ENCODE results near the gene GJA4. TPM values are rescaled to one million over a fixed set of nuclear protein-coding genes. Genes with fewer than 3 reads are reported as not detected.

The GJA4 gene
- total RNA-seq, 1 experiment from 2014 or later, result 1.4 TPM

DNA sequence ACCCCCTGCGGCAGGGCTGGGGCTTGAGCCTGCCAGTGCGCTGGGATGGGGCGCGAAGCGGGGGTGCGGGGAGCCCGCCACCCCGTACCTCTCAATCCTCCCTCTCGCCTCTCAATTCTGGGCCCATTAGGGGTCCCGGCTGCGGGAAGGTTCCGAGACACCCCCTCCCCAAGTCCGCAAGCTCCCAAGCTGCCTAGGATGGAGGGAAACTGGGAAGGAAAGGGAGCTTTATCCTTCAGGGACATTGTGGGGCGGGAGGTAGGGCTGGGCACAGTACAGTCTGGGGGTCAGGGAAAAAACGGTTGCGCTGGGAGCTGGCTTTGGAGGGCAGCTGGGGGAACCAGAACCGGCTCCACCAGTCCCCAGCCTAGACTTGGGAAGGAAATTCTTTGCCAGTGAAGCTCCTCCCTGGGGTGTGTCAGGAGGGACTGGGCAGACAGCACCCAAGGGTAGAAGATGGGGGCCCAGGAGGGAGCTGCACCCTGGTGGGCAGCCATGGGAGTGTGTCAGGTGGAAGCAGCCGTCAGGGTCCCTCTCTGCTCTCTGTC is 10.9 kb upstream of the GJA4 start:
- H3K9ac ChIP-seq (ENCODE audit: extremely low read depth, insufficient read length, low read length), result no peak overlapping the region
- H3K27ac ChIP-seq (ENCODE audit: insufficient read length, low read depth, low read length), result no peak overlapping the region
- no peaks in the 10 kb centered on the region for H3K4me1 ChIP-seq (ENCODE audit: insufficient read depth, low read length)
- H3K9me3 Mint-ChIP-seq, result no peaks in the 10 kb centered on the region
- peaks cover 44% of the 10 kb centered on the region for H3K27me3 Mint-ChIP-seq (ENCODE audit: low read depth)
- no peak overlapping the region for H3K18ac ChIP-seq (ENCODE audit: insufficient read length, low read depth, low read length)
- H3K36me3 Mint-ChIP-seq (ENCODE audit: insufficient read depth in 1 of 3, low read depth in 3 of 3), result no peaks in the 10 kb centered on the region
- no peak overlapping the region for H4K91ac ChIP-seq (ENCODE audit: insufficient read length, low read depth, low read length)
- H4K5ac ChIP-seq (ENCODE audit: insufficient read length, low read depth, low read length), result no peak overlapping the region
- H3K56ac ChIP-seq (ENCODE audit: insufficient read length, low read depth, low read length), result no peak overlapping the region
- no peak overlapping the region for H2BK15ac ChIP-seq (ENCODE audit: low read depth, low read length)
- H3K4ac ChIP-seq (ENCODE audit: low read depth, low read length), result no peak overlapping the region
- H3K79me1 ChIP-seq (ENCODE audit: insufficient read depth, low read depth, low read length, poor library complexity, severe bottlenecking), result no peaks in the 10 kb centered on the region
- H3K79me2 ChIP-seq (ENCODE audit: insufficient read depth, low read length), result no peaks in the 10 kb centered on the region
- H2AFZ ChIP-seq (ENCODE audit: low read length), result no peak overlapping the region
- H4K20me1 ChIP-seq (ENCODE audit: control insufficient read depth, insufficient read depth, insufficient read length), result no peaks in the 10 kb centered on the region
- no peak overlapping the region; the same call in 1 of the 2 replicates for H3K14ac ChIP-seq (ENCODE audit: insufficient read depth, low read length)
- H2BK20ac ChIP-seq (ENCODE audit: low read depth, low read length, poor library complexity, severe bottlenecking), result no peak overlapping the region
- no peak overlapping the region for H2AK5ac ChIP-seq (ENCODE audit: insufficient read length, low read length)
- peaks cover 13% of the 10 kb centered on the region for H3K23me2 ChIP-seq (ENCODE audit: insufficient read length, low read depth, low read length, poor library complexity, severe bottlenecking)
- peaks cover 11 to 13% of the 10 kb centered on the region in 2 experiments for H3K4me1 Mint-ChIP-seq
- H3K23ac ChIP-seq (ENCODE audit: insufficient read length, low read depth, low read length), result no peak overlapping the region
- WGBS (ENCODE audit: extremely low coverage, insufficient read length, low lambda C conversion rate), result no CpG with 5 or more reads among the region's 18 CpGs
- peaks cover 4% of the 10 kb centered on the region; the same call in 1 of the 2 replicates for H3K27me3 ChIP-seq (ENCODE audit: insufficient read depth, low read length)
- no peak overlapping the region for H2BK12ac ChIP-seq (ENCODE audit: insufficient read length, low read depth, low read length)
- H4K8ac ChIP-seq (replicated peaks; ENCODE audit: insufficient read length, low read depth, low read length), result no peak overlapping the region
- no peak for DNase-seq
- H3K4me3 Mint-ChIP-seq, result peak overlapping the region; percentile 56 to 77
- no peak overlapping the region for H3T11ph ChIP-seq (ENCODE audit: low read length)
- H2BK5ac ChIP-seq (ENCODE audit: insufficient read length, low read length), result no peak overlapping the region
- TF ChIP-seq, protein P1, sequence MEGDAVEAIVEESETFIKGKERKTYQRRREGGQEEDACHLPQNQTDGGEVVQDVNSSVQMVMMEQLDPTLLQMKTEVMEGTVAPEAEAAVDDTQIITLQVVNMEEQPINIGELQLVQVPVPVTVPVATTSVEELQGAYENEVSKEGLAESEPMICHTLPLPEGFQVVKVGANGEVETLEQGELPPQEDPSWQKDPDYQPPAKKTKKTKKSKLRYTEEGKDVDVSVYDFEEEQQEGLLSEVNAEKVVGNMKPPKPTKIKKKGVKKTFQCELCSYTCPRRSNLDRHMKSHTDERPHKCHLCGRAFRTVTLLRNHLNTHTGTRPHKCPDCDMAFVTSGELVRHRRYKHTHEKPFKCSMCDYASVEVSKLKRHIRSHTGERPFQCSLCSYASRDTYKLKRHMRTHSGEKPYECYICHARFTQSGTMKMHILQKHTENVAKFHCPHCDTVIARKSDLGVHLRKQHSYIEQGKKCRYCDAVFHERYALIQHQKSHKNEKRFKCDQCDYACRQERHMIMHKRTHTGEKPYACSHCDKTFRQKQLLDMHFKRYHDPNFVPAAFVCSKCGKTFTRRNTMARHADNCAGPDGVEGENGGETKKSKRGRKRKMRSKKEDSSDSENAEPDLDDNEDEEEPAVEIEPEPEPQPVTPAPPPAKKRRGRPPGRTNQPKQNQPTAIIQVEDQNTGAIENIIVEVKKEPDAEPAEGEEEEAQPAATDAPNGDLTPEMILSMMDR (conservative IDR thresholded peaks at IDR 0.05), result no peak; the same call in 2 of the 3 replicates
- H3K9me3 ChIP-seq (ENCODE audit: control insufficient read depth, low read depth, low read length), result no peaks in the 10 kb centered on the region
- H2BK120ac ChIP-seq (ENCODE audit: low read depth, low read length, poor library complexity, severe bottlenecking), result no peak overlapping the region
- H3K27ac Mint-ChIP-seq, result peak overlapping the region in 1 of 3 experiments; percentile 22; a peak in 1 of 7 replicates
- H3K4me2 ChIP-seq (ENCODE audit: insufficient read depth, insufficient read length, low read length), result peak overlapping the region; percentile 50
